OCI-M2 (cell line): ENCODE data around the gene PHOSPHO1.
"Not testable (repeated sequence)": the region's sequence is repeated elsewhere in the genome, so short reads cannot be mapped to it uniquely, and the experiment has no call there.

Experiments
- DNase-seq: peaks from one replicate; lab custom pipeline; 2025; ENCODE audit not compliant: unreplicated experiment; lab: John Stamatoyannopoulos, UW

Gene PHOSPHO1

GRCh38 chr17:49193513-49194296 lies 36.9 kb downstream of the PHOSPHO1 start:
- DNase-seq: peak; percentile 39

GRCh38 chr17:49191917-49192741 lies 38.5 kb downstream of the PHOSPHO1 start:
- peak; percentile 82 for DNase-seq

DNA sequence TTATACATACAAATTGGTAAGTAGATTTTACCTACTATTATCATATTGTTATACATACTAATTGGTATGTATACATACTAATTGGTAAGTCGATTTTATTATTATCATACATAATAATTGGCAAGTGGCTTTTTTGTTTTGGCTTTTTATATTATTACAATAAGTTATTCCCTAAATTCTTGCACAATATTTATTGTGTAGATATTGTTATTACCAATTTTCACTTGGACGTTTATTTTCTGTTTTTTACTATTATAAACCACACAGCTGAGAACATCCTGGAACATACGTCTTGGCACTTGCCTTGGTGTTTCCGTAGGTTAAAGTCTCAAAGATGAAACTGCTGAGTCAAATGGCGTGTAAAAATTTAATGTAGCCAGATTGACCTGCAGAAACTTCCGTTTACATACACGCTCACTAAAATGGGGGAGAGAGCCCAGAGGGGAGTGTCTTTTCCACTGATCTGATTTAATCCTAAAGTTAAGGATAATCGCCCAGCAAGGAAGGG lies 39.1 kb downstream of the PHOSPHO1 start:
- no peak for DNase-seq

GRCh38 chr17:49190932-49191331 lies 39.7 kb downstream of the PHOSPHO1 start:
- no peak for DNase-seq

GRCh38 chr17:49187301-49187700 lies 43.3 kb downstream of the PHOSPHO1 start:
- DNase-seq: no peak

- not testable (repeated sequence) for DNase-seq
These were observed 45.2 kb downstream of the PHOSPHO1 start for GRCh38 chr17:49185381-49185780.

GRCh38 chr17:49184522-49184921 lies 46.1 kb downstream of the PHOSPHO1 start:
- not testable (repeated sequence) for DNase-seq

DNA sequence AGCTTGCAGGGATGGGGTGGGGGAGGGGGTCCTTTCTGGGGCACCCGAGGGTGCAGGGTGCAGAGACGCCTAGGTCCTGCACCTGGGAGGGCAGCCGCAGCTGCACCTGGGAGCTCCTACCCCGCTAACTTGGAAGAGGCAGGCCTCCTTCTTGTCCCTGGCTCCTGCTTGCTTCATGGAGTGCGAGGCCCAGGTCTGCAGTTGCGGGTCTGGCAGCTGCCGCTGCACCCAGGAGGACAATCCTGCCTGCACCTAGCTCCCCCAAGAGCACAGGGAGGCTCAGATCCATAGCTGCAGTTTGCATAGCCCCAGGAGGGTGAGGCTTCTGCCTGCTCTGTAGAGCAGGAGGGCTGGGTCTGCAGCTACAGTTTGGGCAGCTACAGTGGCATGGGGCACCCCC lies 46.8 kb downstream of the PHOSPHO1 start:
- DNase-seq: no peak

DNA sequence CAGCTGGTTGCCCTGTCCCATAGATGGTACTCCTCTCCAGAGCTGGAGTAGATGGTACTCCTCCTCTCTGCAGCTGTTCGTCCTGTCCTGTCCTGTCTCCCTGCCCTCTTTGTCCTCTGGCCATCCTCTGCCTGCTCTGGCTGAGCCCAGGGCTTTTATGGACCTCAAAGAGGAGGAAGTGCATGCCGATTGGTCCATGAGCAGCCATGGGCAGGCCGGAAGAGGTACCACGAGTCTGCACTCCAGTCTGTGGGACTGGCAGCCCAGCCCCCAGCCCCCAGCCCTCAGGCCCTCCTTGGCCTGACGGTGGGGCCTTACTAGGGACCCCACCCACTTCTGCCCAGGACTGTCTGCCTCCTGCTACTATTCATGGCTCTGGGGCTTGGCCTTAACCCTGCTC lies 47.2 kb downstream of the PHOSPHO1 start:
- DNase-seq: no peak

GRCh38 chr17:49180998-49181635 lies 49.5 kb downstream of the PHOSPHO1 start:
- DNase-seq: no peak

- DNase-seq: no peak
These were observed 50.3 kb downstream of the PHOSPHO1 start for GRCh38 chr17:49180303-49180702.

- not testable (repeated sequence) for DNase-seq
These were observed 54.6 kb downstream of the PHOSPHO1 start for GRCh38 chr17:49175978-49176377.
